Keratinocyte (primary cell): Measurements from ENCODE around the gene SRD5A1. TPM values are rescaled to one million over a fixed set of nuclear protein-coding genes. Genes with fewer than 3 reads are reported as not detected.

Experiments used
- DNase-seq: peaks from one replicate; pipeline ENCODE4 v3.0.0-alpha.2; 2011; ENCODE audit warnings: low read depth, missing footprints, low spot score
- FAIRE-seq: peaks from 2 replicates; lab custom pipeline; 2011; peaks lifted over from hg19 to GRCh38; lab: Jason Lieb, UNC
- H2AFZ ChIP-seq: 2 replicates; pipeline ENCODE4 v1.6.0; 2012; ENCODE audit warnings: low read length, control low read depth, inconsistent platforms; ENCODE audit not compliant: control insufficient read depth
- H3K27ac ChIP-seq: 2 replicates; pipeline ENCODE4 v1.5.1; 2011; ENCODE audit warnings: low read length; ENCODE audit not compliant: control insufficient read depth, insufficient read depth
- H3K27me3 ChIP-seq: 3 replicates; pipeline ENCODE4 v1.6.0; 2011; ENCODE audit warnings: low read length; ENCODE audit not compliant: control insufficient read depth, insufficient read depth; ENCODE audit errors: extremely low read depth
- H3K36me3 ChIP-seq, 2 experiments: 2 replicates in 1 of 2; 3 replicates in 1 of 2; pipeline ENCODE4 v1.5.1; 2011; ENCODE audit warnings: low read length in 2 of 2, mild to moderate bottlenecking in 1 of 2; ENCODE audit not compliant: control insufficient read depth in 2 of 2, insufficient read depth in 2 of 2; ENCODE audit errors: extremely low read depth in 1 of 2
- H3K4me1 ChIP-seq: 3 replicates; pipeline ENCODE4 v1.5.1; 2011; ENCODE audit warnings: low read length; ENCODE audit not compliant: control insufficient read depth, insufficient read depth; ENCODE audit errors: extremely low read depth
- H3K4me2 ChIP-seq: 3 replicates; pipeline ENCODE4 v1.6.0; 2011; ENCODE audit warnings: low read depth, low read length; ENCODE audit not compliant: control insufficient read depth, insufficient read depth; ENCODE audit errors: extremely low read depth
- H3K4me3 ChIP-seq, 3 experiments: fragments of 200-600 bp in 1 of 3; sonication (generic) in 1 of 3; 2 replicates in 2 of 3; 3 replicates in 1 of 3; pipeline ENCODE4 v1.5.1; 2011 to 2016; ENCODE audit warnings: low read length in 3 of 3, mild to moderate bottlenecking in 3 of 3, control low read depth in 2 of 3, inconsistent platforms in 1 of 3, low read depth in 1 of 3, mixed read lengths in 1 of 3, mixed run types in 1 of 3, moderate library complexity in 1 of 3; ENCODE audit not compliant: control insufficient read depth in 2 of 3, insufficient read depth in 2 of 3; ENCODE audit errors: extremely low read depth in 1 of 3
- H3K79me2 ChIP-seq: 2 replicates; pipeline ENCODE4 v1.6.0; 2012; ENCODE audit warnings: low read length; ENCODE audit not compliant: control insufficient read depth, insufficient read depth
- H3K9ac ChIP-seq: 3 replicates; pipeline ENCODE4 v1.6.0; 2011; ENCODE audit warnings: low read length; ENCODE audit not compliant: control insufficient read depth, insufficient read depth; ENCODE audit errors: extremely low read depth
- H3K9me1 ChIP-seq: 3 replicates; pipeline ENCODE4 v1.6.0; 2011; ENCODE audit warnings: low read length; ENCODE audit not compliant: control insufficient read depth, insufficient read depth; ENCODE audit errors: extremely low read depth
- H3K9me3 ChIP-seq: 2 replicates; pipeline ENCODE4 v1.5.1; 2012; ENCODE audit warnings: low read depth, low read length; ENCODE audit not compliant: control insufficient read depth
- H4K20me1 ChIP-seq: 3 replicates; pipeline ENCODE4 v1.6.0; 2011; ENCODE audit warnings: low read length; ENCODE audit not compliant: control insufficient read depth, insufficient read depth; ENCODE audit errors: extremely low read depth
- CTCF ChIP-seq, 3 experiments: IDR thresholded peaks in 1 of 3; conservative IDR thresholded peaks in 1 of 3; optimal IDR thresholded peaks in 1 of 3; 2 replicates in 2 of 3; 3 replicates in 1 of 3; pipeline versions ENCODE3 to v1.5.1; 2011; ENCODE audit warnings: low read length in 3 of 3, mild to moderate bottlenecking in 3 of 3, moderate library complexity in 2 of 3, control low read depth in 1 of 3, inconsistent platforms in 1 of 3; ENCODE audit not compliant: insufficient read depth in 2 of 3; ENCODE audit errors: extremely low read depth in 1 of 3
- EZH2 ChIP-seq: IDR thresholded peaks from one replicate; pipeline ENCODE4 v1.6.1; 2012; ENCODE audit warnings: inconsistent platforms, mild to moderate bottlenecking, low read length, moderate library complexity
- dilution Hi-C: fragments of 300-500 bp; cut with MboI; formaldehyde crosslinking; loops from one replicate; pipeline ENCODE4 v1.7.0; 2020; ENCODE audit warnings: low sequenced_read_pairs; ENCODE audit not compliant: extremely low pct_ligation_motif_present
- polyA plus RNA-seq, 5 experiments: library from polyadenylated mRNA; depleted of rRNA in 3 of 5; stranded (reverse) in 3 of 5; stranded (forward) in 1 of 5; unstranded in 1 of 5; fragments of >200 nt; gene quantifications; 1 replicate in 1 of 5; 2 replicates in 3 of 5; 3 replicates in 1 of 5; pipeline versions ENCODE4 v1.2.1 to v1.2.3, GENCODE V29; 2011 to 2012; ENCODE audit warnings: missing spikeins in 2 of 5, low read depth in 1 of 5, low replicate concordance in 1 of 5

Gene SRD5A1
- polyA plus RNA-seq, 1 donor (not counting 4 experiments of a cell fraction or from before 2014, with no cell fraction given) = 35.4 TPM

- H3K9me3 ChIP-seq = no peaks in the 10 kb centered on the region
- H3K4me3 ChIP-seq = peak overlapping the region; percentile 9 to 66 (median 24)
- H3K4me1 ChIP-seq = no peaks in the 10 kb centered on the region
- no peaks in the 10 kb centered on the region for H3K9me1 ChIP-seq
- H4K20me1 ChIP-seq = no peaks in the 10 kb centered on the region
- dilution Hi-C loops = no loop called here
- no peaks in the 10 kb centered on the region for H3K36me3 ChIP-seq
- TF ChIP-seq CTCF (optimal IDR thresholded peaks at IDR 0.05 in 1 of 3, IDR thresholded peaks at IDR 0.05 in 1 of 3, conservative IDR thresholded peaks at IDR 0.05 in 1 of 3; ENCODE audit: extremely low read depth in 1 of 3, insufficient read depth in 2 of 3, low read length in 3 of 3) (no peak), EZH2 (no peak)
- no peak overlapping the region for H3K9ac ChIP-seq
- H3K27ac ChIP-seq = no peak overlapping the region
- H3K79me2 ChIP-seq = no peaks in the 10 kb centered on the region
- DNase-seq = no peak
- H3K27me3 ChIP-seq = peaks cover 3% of the 10 kb centered on the region
- H2AFZ ChIP-seq = peak overlapping the region; percentile 54
- H3K4me2 ChIP-seq = peak overlapping the region; percentile 78
- no peak for FAIRE-seq
Measured at GRCh38 chr5:6686915-6687409, 53.7 kb downstream of the SRD5A1 start.

DNA sequence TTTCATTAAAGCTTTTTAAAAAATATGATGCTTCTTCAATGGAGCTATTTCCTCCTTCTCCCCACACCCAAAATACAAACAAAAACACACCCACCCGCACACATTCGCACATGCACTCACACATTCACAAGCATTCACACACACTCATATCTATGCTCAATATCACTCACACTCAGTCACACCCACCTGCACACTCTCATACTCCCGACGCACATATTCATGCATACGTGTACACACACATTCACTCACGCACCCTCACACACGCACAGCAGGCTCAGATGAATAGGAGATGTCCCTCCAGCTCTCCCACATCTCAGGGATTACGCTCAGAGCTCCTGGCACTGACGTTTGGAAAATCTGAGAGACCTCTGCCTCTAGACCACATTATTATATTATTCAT, 54.3 kb downstream of the SRD5A1 start:
- no peak for FAIRE-seq
- Histone ChIP-seq H3K4me3 (no peak overlapping the region), H3K9ac (no peak overlapping the region), H3K9me1 (no peaks in the 10 kb centered on the region), H2AFZ (no peak overlapping the region), H3K4me1 (no peaks in the 10 kb centered on the region), H3K27me3 (peaks cover 3% of the 10 kb centered on the region), H3K36me3 (no peaks in the 10 kb centered on the region), H3K27ac (no peak overlapping the region), H4K20me1 (no peaks in the 10 kb centered on the region), H3K4me2 (peak overlapping the region; percentile 78), H3K9me3 (no peaks in the 10 kb centered on the region), H3K79me2 (no peaks in the 10 kb centered on the region)
- TF ChIP-seq EZH2 (no peak), CTCF (optimal IDR thresholded peaks at IDR 0.05 in 1 of 3, IDR thresholded peaks at IDR 0.05 in 1 of 3, conservative IDR thresholded peaks at IDR 0.05 in 1 of 3; ENCODE audit: extremely low read depth in 1 of 3, insufficient read depth in 2 of 3, low read length in 3 of 3) (no peak)
- no peak for DNase-seq
- dilution Hi-C loops = no loop called here
